HG03066 (cell line): ENCODE data around the gene TPP1.
A peak's percentile ranks its signal among the peaks of the same experiment; 100 is the strongest.

Source experiments
- ATAC-seq: cut with Tn5 transposase; IDR thresholded peaks from one replicate; pipeline ENCODE4 v1.9.1; 2021; ENCODE audit warnings: low read depth; ENCODE audit not compliant: unreplicated experiment

The TPP1 gene

GRCh38 chr11:6619004-6619745, at the start of gene TPP1:
Gene TPP1, minus strand, starts transcription at chr11:6619422. Its CDS starts 22 bp downstream, at chr11:6619400.
- ATAC-seq = peak; percentile 99

- ATAC-seq = no peak
These were observed 48.6 kb upstream of the TPP1 start for GRCh38 chr11:6667733-6668374.

GRCh38 chr11:6666302-6667183, 47.3 kb upstream of the TPP1 start:
- ATAC-seq = no peak

- ATAC-seq = no peak
These were observed 45.3 kb upstream of the TPP1 start for GRCh38 chr11:6664551-6664950.

- ATAC-seq = no peak
These were observed 44.7 kb upstream of the TPP1 start for GRCh38 chr11:6663794-6664469.

GRCh38 chr11:6660712-6661111, 41.5 kb upstream of the TPP1 start:
- no peak for ATAC-seq

- ATAC-seq = no peak
These were observed 39.4 kb upstream of the TPP1 start for GRCh38 chr11:6658647-6659046.

- ATAC-seq = no peak
These were observed 38.1 kb upstream of the TPP1 start for GRCh38 chr11:6657346-6657745.

GRCh38 chr11:6656936-6657335, 37.7 kb upstream of the TPP1 start:
- no peak for ATAC-seq

GRCh38 chr11:6656584-6656915, 37.3 kb upstream of the TPP1 start:
- no peak for ATAC-seq

- no peak for ATAC-seq
These were observed 36.8 kb upstream of the TPP1 start, which contains the start of gene DCHS1 for GRCh38 chr11:6655790-6656583. Gene DCHS1, minus strand, starts transcription at chr11:6655809. Its CDS starts 14,196 bp downstream, at chr11:6641613.

GRCh38 chr11:6655020-6655789, 36.0 kb upstream of the TPP1 start:
- no peak for ATAC-seq

GRCh38 chr11:6654281-6655019, 35.2 kb upstream of the TPP1 start:
- ATAC-seq = no peak

GRCh38 chr11:6653656-6654055, 34.4 kb upstream of the TPP1 start:
- ATAC-seq = no peak

- no peak for ATAC-seq
These were observed 33.9 kb upstream of the TPP1 start for GRCh38 chr11:6653097-6653496.

- ATAC-seq = no peak
These were observed 33.0 kb upstream of the TPP1 start for GRCh38 chr11:6652182-6652581.

GRCh38 chr11:6650980-6651379, 31.8 kb upstream of the TPP1 start:
- ATAC-seq = no peak

GRCh38 chr11:6650104-6650503, 30.9 kb upstream of the TPP1 start:
- no peak for ATAC-seq

GRCh38 chr11:6648501-6648900, 29.3 kb upstream of the TPP1 start:
- no peak for ATAC-seq
